Spleen (tissue), 7 donors: ENCODE data around the gene NCK2.

Experiments
- POLR2AphosphoS5 ChIP-seq, 3 donors: sonication (generic); formaldehyde crosslinking; IDR thresholded peaks; one replicate each; pipeline ENCODE4 v1.5.1; 2017; ENCODE audit warnings: antibody characterized with exemption in 3 of 3
- TF ChIP-seq, protein P1 (sequence below), 11 experiments: fragments of 200-600 bp in 7 of 11; fragments of 450-650 bp in 4 of 11; sonication (generic) in 4 of 11; IDR thresholded peaks in 8 of 11; conservative IDR thresholded peaks in 3 of 11; 1 replicate in 7 of 11; 2 replicates in 4 of 11; pipeline versions ENCODE4 v1.4.0 to v1.8.0; 2016 to 2021; ENCODE audit warnings: antibody characterized with exemption in 11 of 11, inconsistent platforms in 4 of 11, mild to moderate bottlenecking in 1 of 11
- donor health status: DM: no; HTN: no; CAD: no; lungs with moderate emphysema.
- donor health status: DM: no; HTN: no; CAD: no.
- donor health status: DM: no; HTN: no; CAD: no.

- TF ChIP-seq, protein P1, sequence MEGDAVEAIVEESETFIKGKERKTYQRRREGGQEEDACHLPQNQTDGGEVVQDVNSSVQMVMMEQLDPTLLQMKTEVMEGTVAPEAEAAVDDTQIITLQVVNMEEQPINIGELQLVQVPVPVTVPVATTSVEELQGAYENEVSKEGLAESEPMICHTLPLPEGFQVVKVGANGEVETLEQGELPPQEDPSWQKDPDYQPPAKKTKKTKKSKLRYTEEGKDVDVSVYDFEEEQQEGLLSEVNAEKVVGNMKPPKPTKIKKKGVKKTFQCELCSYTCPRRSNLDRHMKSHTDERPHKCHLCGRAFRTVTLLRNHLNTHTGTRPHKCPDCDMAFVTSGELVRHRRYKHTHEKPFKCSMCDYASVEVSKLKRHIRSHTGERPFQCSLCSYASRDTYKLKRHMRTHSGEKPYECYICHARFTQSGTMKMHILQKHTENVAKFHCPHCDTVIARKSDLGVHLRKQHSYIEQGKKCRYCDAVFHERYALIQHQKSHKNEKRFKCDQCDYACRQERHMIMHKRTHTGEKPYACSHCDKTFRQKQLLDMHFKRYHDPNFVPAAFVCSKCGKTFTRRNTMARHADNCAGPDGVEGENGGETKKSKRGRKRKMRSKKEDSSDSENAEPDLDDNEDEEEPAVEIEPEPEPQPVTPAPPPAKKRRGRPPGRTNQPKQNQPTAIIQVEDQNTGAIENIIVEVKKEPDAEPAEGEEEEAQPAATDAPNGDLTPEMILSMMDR (IDR thresholded peaks at IDR 0.05 in 8 of 11, conservative IDR thresholded peaks at IDR 0.05 in 3 of 11): no peak
- TF ChIP-seq POLR2AphosphoS5 (IDR thresholded peaks at IDR 0.05): no peak
Observed at GRCh38 chr2:105852066-105852465, 107.4 kb downstream of the NCK2 start.
